VCaP (cell line): ENCODE measurements around the gene VPS13A.

Experiments used
- H3K27ac ChIP-seq: fragments of 450-650 bp; 2 replicates; pipeline ENCODE4 v1.5.1; 2017
- TF ChIP-seq, protein P1 (sequence below): fragments of 450-650 bp; conservative IDR thresholded peaks from 2 replicates; pipeline ENCODE4 v1.5.1; 2017; ENCODE audit warnings: mild to moderate bottlenecking, moderate library complexity

VPS13A gene

DNA sequence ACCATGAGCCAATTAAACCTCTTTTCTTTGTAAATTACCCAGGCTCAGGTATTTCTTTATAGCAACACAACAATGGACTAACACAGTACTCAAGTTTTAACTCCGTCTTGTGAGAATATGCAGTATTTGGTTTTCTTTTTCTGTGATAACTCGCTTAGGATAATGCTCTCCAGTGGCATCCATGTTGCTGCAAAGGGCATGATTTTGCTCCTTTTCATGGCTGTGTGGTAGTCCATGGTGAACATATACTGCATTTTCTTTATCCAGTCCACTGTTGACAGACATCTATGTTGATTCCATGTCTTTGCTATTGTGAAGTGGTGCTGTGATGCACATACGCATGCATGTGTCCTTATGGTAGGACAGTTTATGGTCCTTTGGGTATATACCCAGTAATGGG is 10.9 kb downstream of the VPS13A start:
- H3K27ac ChIP-seq, result no peak overlapping the region
- TF ChIP-seq, protein P1, sequence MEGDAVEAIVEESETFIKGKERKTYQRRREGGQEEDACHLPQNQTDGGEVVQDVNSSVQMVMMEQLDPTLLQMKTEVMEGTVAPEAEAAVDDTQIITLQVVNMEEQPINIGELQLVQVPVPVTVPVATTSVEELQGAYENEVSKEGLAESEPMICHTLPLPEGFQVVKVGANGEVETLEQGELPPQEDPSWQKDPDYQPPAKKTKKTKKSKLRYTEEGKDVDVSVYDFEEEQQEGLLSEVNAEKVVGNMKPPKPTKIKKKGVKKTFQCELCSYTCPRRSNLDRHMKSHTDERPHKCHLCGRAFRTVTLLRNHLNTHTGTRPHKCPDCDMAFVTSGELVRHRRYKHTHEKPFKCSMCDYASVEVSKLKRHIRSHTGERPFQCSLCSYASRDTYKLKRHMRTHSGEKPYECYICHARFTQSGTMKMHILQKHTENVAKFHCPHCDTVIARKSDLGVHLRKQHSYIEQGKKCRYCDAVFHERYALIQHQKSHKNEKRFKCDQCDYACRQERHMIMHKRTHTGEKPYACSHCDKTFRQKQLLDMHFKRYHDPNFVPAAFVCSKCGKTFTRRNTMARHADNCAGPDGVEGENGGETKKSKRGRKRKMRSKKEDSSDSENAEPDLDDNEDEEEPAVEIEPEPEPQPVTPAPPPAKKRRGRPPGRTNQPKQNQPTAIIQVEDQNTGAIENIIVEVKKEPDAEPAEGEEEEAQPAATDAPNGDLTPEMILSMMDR, result no peak

DNA sequence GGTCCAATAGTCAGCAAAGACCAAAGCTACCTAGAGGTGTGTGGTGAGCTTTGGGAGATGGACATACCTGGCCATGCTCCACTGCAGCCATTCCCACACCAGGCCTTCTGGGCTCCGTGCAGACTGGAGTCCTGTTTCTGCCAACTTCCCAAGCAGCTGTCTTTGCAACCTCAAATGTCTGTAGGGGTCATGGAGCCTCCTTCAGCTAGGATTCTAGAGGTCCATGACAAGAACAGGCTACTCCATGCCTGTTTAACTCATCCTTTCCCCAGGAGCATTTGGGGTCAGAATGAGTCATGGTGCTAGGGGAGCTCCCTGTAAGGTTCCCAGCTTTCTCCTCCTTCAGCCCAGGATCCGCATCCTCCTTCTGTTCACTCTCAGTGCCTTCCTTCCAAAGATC is 17.1 kb downstream of the VPS13A start:
- TF ChIP-seq, protein P1, result no peak
- no peak overlapping the region for H3K27ac ChIP-seq

DNA sequence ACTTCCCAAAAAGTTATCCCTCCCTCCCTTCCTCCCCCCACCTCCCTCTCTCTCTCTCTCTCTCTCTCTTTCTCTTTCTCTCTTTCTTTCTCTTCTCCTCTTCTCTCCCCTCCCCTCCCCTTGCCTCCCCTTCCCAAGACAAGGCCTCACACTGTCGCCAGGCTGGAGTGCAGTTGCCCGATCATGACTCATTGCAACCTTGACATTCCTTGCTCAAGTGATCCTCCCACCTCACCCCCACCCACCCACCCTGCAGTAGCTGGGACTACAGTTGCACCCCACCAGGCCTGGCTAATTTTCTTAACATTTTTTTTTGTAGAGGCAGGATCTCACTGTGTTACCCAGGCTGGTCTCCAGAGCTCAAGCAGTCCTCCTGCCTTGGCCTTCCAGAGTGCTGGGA is 32.8 kb downstream of the VPS13A start:
- TF ChIP-seq, protein P1, result no peak
- H3K27ac ChIP-seq, result no peak overlapping the region

DNA sequence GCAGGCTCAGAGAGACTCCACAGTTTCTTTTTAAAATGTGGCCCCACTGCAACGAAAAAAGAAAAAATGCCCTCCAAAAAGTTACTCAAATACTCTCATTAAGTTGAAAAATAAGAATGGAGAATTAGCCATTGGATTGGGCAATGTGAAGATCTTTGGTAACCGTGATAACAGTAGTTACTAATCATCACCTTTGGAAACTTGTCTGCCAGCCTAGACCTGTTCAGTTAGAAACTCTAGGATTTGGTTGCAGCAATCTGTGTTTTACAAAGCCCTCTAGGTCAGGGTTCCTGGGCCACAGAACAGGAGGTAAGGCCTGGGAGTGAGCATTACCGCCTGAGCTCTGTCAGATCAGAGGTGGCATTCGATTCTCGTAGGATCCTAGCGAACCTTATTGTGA is 34.2 kb downstream of the VPS13A start:
- TF ChIP-seq, protein P1, result no peak
- no peak overlapping the region for H3K27ac ChIP-seq

DNA sequence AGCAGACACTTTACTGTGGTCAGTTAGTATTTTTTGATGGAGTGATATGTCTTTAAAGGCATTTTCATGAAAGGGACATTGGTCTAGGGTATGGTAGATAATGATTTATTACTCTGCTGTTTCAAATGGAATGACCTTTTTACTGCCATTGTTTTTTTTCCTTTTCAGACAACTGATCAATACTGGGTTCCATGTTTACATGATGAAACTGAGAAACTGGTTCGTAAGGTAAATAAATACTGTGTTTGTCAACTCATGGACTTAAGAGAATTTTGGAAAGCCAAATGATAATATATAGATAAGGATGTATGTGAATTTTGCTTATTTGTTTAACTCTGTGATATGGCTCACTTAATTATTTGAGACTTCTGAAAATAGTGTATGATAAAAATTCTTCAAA is 35.5 kb downstream of the VPS13A start:
- TF ChIP-seq, protein P1, result no peak
- H3K27ac ChIP-seq, result no peak overlapping the region

DNA sequence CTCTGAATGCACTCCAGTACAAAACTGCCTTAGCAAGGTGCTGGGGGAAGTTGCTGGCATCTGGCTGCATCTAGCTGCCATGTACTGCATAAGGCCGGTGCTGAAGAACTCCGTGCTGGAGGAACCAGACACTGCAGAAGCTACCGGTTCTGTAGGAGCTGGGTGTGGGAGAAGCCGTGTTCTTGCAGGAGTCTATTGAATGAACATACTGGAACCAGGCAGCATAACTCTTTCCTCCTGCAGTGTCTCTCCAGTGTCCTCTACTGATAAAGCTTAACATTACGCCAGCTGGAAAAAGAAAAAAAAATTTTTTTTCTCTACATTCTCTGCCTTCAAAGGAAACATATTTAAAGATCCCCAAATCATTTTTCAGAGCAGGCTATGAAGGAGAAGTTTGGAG is 38.5 kb downstream of the VPS13A start:
- H3K27ac ChIP-seq, result no peak overlapping the region
- TF ChIP-seq, protein P1, result peak; percentile 79

GRCh38 chr9:77218612-77219011 is 41.3 kb downstream of the VPS13A start:
- H3K27ac ChIP-seq, result no peak overlapping the region
- TF ChIP-seq, protein P1, result no peak

DNA sequence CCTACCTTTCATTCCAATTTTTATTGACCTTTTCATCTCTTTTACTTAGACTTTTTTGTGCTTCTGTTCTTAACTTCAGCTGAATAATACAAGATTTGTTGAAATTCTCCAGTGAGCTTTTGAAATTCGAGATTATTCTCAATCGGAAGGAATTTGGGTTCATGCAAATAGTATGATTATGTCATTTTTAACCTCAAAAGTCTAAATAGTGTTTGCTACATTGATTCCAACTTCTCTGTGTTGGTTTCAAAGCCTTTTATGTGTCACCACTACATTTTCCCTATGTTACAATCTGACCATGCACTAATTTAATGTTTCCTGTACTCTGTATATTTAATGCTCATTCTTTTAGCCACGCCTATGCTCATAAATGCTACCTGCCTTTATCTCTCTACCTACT is 44.1 kb downstream of the VPS13A start:
- H3K27ac ChIP-seq, result no peak overlapping the region
- TF ChIP-seq, protein P1, result no peak
